Superior temporal gyrus (tissue), 1 donor: ENCODE measurements around the gene B3GNT3.

Experiments
- DNase-seq: peaks from one replicate; pipeline ENCODE4 v3.0.0-alpha.2; 2016; ENCODE audit errors: extremely low spot score

The B3GNT3 gene

GRCh38 chr19:17834350-17835181 lies 39.6 kb downstream of the B3GNT3 start:
- DNase-seq, result no peak

GRCh38 chr19:17835182-17836006 lies 40.5 kb downstream of the B3GNT3 start:
- no peak for DNase-seq

GRCh38 chr19:17836530-17836929 lies 41.6 kb downstream of the B3GNT3 start:
- DNase-seq, result no peak

GRCh38 chr19:17837972-17838371 lies 43.0 kb downstream of the B3GNT3 start:
- no peak for DNase-seq

GRCh38 chr19:17840019-17840418 lies 45.1 kb downstream of the B3GNT3 start:
- no peak for DNase-seq

GRCh38 chr19:17841371-17841809 lies 46.5 kb downstream of the B3GNT3 start:
- DNase-seq, result no peak

- no peak for DNase-seq
These were observed 47.1 kb downstream of the B3GNT3 start for GRCh38 chr19:17841810-17842662.

- DNase-seq, result no peak
These were observed 47.8 kb downstream of the B3GNT3 start for GRCh38 chr19:17842663-17843291.

GRCh38 chr19:17843292-17843827 lies 48.4 kb downstream of the B3GNT3 start:
- DNase-seq, result no peak

- no peak for DNase-seq
These were observed 49.1 kb downstream of the B3GNT3 start for GRCh38 chr19:17843908-17844490.

GRCh38 chr19:17846146-17846545 lies 51.2 kb downstream of the B3GNT3 start:
- no peak for DNase-seq

GRCh38 chr19:17847538-17848366 lies 52.8 kb downstream of the B3GNT3 start, which contains the start of gene JAK3:
Gene JAK3 (minus strand): TSS chr19:17847982. CDS start chr19:17844417, 3,565 bp downstream.
- peak; percentile 16 for DNase-seq

- no peak for DNase-seq
These were observed 53.8 kb downstream of the B3GNT3 start for GRCh38 chr19:17848595-17849292.

- no peak for DNase-seq
These were observed 59.1 kb downstream of the B3GNT3 start for GRCh38 chr19:17854061-17854460.

- DNase-seq, result peak; percentile 92
These were observed 60.6 kb downstream of the B3GNT3 start for GRCh38 chr19:17855280-17856152.

- DNase-seq, result peak; percentile 100
These were observed 64.8 kb downstream of the B3GNT3 start, which contains the start of gene RPL18A for GRCh38 chr19:17859533-17860330. Gene RPL18A (plus strand): TSS chr19:17859910. CDS start chr19:17859957, 47 bp downstream.
